ENCODE results near the gene MTA3. TPM values are rescaled to one million over a fixed set of nuclear protein-coding genes. Genes with fewer than 3 reads are reported as not detected.

MTA3 gene
- total and polyA plus RNA-seq, 2 of the 8 experiments (the other 6 are each of a cell fraction or from before 2014, with no cell fraction given): 125 to 184 TPM

- WGBS, 2 experiments (ENCODE audit: extremely low coverage in 1 of 2, insufficient coverage in 1 of 2, insufficient read length in 1 of 2, insufficient replicate concordance in 2 of 2, low coverage in 1 of 2, low lambda C conversion rate in 2 of 2, missing lambda C conversion rate in 1 of 2): 65% methylated on average over 3 of the region's 3 CpGs; no CpG with 5 or more reads in 1 of the 2 experiments
- no peak overlapping the region for H3K4me2 ChIP-seq (ENCODE audit: insufficient read depth in 1 of 2, low read depth in 2 of 2, low read length in 2 of 2)
- no peak overlapping the region for H3K18ac ChIP-seq (ENCODE audit: extremely low read depth, low read length)
- no peak overlapping the region for H3K4ac ChIP-seq (replicated peaks; ENCODE audit: insufficient read length, low read depth, low read length)
- no peak overlapping the region for H3K4me3 ChIP-seq (ENCODE audit: extremely low read depth in 1 of 4, insufficient read depth in 2 of 4, low read depth in 3 of 4, low read length in 4 of 4)
- no peaks in the 10 kb centered on the region for H3K79me2 ChIP-seq (ENCODE audit: control insufficient read depth in 1 of 2, insufficient read depth in 2 of 2, low read length in 2 of 2)
- no peaks in the 10 kb centered on the region for H3K79me1 ChIP-seq (ENCODE audit: low read depth, low read length)
- H3K27ac ChIP-seq (ENCODE audit: low read depth, low read length): no peak overlapping the region
- no peak for FAIRE-seq
- H3K56ac ChIP-seq (replicated peaks; ENCODE audit: insufficient read length, low read depth, low read length): no peak overlapping the region
- H3K27me3 ChIP-seq (replicated peaks in 1 of 4; ENCODE audit: control insufficient read depth in 3 of 4, extremely low read depth in 1 of 4, insufficient read depth in 3 of 4, low read length in 3 of 4): peaks cover 0 to 18% (median 14%) of the 10 kb centered on the region in 4 experiments; a peak in 6 of 7 replicates
- ChIA-PET POLR2A (ENCODE audit: partially characterized antibody) (interaction anchor here (1.2 kb wide), 1 partner anchor 14 kb away, joined by 5 read pairs; no protein-coding TSS in a partner anchor), CTCF (ENCODE audit: partially characterized antibody) (interaction anchor here (0.9 to 1.5 kb wide), 3 partner anchors 15 to 102 kb away, joined by 3 to 6 read pairs (median 3); no protein-coding TSS in a partner anchor)
- H2BK20ac ChIP-seq (ENCODE audit: low read length): no peak overlapping the region
- peaks cover 2 to 6% (median 4%) of the 10 kb centered on the region in 4 experiments; a peak in 6 of 7 replicates for H3K4me1 ChIP-seq (replicated peaks in 1 of 4; ENCODE audit: control insufficient read depth in 3 of 4, insufficient read depth in 4 of 4, low read length in 3 of 4)
- DNase-seq (ENCODE audit: low read depth in 1 of 2, low spot score in 2 of 2): no peak
- no peak overlapping the region for H3K14ac ChIP-seq (ENCODE audit: insufficient read length)
- no peak overlapping the region; a peak in 1 of 7 replicates for H3K9ac ChIP-seq (replicated peaks in 1 of 4; ENCODE audit: extremely low read depth in 1 of 4, low read depth in 3 of 4, low read length in 3 of 4)
- no peaks in the 10 kb centered on the region for H4K20me1 ChIP-seq (replicated peaks in 1 of 2; ENCODE audit: control insufficient read depth in 1 of 2, insufficient read depth in 2 of 2, low read length in 2 of 2)
- peaks cover 9% of the 10 kb centered on the region; the same call in 1 of the 2 replicates for H3K23me2 ChIP-seq (ENCODE audit: low read depth, low read length)
- H3K36me3 ChIP-seq (ENCODE audit: control insufficient read depth in 2 of 4, insufficient read depth in 4 of 4, low read length in 3 of 4): no peaks in the 10 kb centered on the region
- no peak overlapping the region for H4K5ac ChIP-seq (ENCODE audit: insufficient read length, low read depth, low read length)
- no peak overlapping the region for H3K23ac ChIP-seq (ENCODE audit: insufficient read length)
- peak overlapping the region; percentile 5 for H4K91ac ChIP-seq (replicated peaks; ENCODE audit: insufficient read length, low read length)
- H2BK120ac ChIP-seq (replicated peaks; ENCODE audit: low read depth, low read length): no peak overlapping the region
- no peak overlapping the region for H2BK5ac ChIP-seq (ENCODE audit: low read depth, low read length)
- H2AK5ac ChIP-seq (ENCODE audit: low read depth, low read length): no peak overlapping the region
- no peaks in the 10 kb centered on the region for H3K9me3 ChIP-seq (ENCODE audit: insufficient read depth in 2 of 2, low read depth in 1 of 2, low read length in 1 of 2)
- H2BK15ac ChIP-seq (ENCODE audit: low read length): peak overlapping the region; percentile 75; the same call in 1 of the 2 replicates
- no peak for TF ChIP-seq TBP (IDR thresholded peaks at IDR 0.05; ENCODE audit: low read depth, low read length)
- no peak overlapping the region for H2BK12ac ChIP-seq (ENCODE audit: low read depth, low read length)
- H4K8ac ChIP-seq (ENCODE audit: extremely low read depth, insufficient read depth, low read length): no peak overlapping the region
- H2AFZ ChIP-seq (ENCODE audit: low read length): no peak overlapping the region
Measured at GRCh38 chr2:42795841-42796301, 227.4 kb downstream of the MTA3 start.

Measured in H1 (cell line).